GM18909 (cell line): ENCODE data around the gene HCCS.

Source experiments
- ATAC-seq: cut with Tn5 transposase; IDR thresholded peaks from one replicate; pipeline ENCODE4 v1.9.1; 2021; ENCODE audit warnings: mild to moderate bottlenecking; ENCODE audit not compliant: unreplicated experiment, poor library complexity

The HCCS gene

GRCh38 chrX:11111037-11111851, at the start of gene HCCS:
TSS of gene HCCS (plus strand) at chrX:11111332. CDS start at chrX:11112061, 729 bp downstream.
- peak; percentile 92 for ATAC-seq

GRCh38 chrX:11064276-11064675, 46.9 kb upstream of the HCCS start:
- no peak for ATAC-seq

DNA sequence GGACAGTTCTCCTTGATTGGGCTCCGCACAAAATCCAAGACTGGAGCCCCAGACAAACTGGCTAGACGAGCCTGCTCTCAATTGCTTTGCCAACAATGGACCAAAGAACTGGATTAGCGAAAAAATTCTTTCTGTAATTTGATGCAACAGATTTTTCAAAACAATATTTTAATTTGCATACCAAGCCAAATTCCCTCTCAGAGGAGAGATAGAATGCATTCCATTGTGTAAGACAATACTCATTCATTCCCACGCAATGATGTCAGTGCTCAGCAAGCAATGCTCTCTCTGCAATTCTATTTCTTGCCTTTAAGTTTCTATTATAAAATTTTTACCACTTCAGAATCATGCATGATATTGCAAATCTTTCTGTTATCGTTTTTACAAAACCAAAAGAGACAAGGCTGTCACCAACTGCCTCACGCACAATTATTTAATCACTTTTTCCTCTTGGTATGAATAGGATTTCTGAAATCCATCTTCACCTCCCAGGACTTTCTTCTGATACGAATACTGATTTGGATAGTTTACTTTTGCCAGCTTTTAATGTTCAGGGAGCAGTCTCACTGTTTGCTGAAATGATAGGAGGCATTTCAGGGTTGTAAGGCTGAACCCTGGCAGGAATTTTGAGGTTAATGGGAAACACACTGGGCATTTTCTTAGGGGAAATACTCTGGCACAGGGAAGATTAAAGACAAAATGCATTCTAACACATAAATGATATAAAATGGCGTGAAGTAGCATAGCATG, 46.1 kb upstream of the HCCS start:
- no peak for ATAC-seq

DNA sequence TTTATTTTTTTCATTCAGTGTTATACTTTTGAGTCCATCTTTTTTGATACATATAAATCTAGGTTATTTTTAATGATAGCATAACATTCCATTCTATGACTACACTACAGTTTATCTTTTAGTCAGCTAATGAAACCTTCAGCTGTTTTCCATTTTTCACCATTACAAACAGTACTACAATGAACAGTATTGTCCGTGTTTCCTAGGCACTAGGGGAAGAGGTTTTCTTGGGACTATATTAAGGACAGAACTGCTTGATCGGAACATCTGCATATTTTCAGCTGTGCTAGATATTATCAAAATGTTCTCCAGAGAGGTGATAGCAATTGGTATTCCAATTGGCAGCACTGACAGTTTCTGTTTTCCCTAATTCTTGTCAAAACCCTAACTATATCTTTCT, 44.3 kb upstream of the HCCS start:
- no peak for ATAC-seq

DNA sequence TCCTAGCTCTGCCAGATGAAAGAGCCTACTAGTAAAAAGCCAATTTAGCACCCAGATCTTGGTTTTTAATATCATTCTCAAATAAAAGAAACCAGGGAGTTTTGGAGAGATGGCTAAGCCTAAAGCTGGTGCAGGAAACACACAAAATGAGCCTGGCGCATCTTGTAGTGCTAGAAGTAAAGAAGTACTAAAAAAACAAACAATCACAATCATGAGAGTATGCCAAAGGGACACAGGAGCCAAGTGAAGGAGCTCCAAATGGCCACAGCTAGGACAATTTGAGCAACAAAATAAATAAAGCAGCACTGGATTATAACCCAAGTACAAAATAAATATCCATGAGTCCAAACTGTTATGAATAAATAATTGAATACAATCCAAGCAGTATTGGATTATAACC, 37.8 kb upstream of the HCCS start:
- ATAC-seq = no peak

DNA sequence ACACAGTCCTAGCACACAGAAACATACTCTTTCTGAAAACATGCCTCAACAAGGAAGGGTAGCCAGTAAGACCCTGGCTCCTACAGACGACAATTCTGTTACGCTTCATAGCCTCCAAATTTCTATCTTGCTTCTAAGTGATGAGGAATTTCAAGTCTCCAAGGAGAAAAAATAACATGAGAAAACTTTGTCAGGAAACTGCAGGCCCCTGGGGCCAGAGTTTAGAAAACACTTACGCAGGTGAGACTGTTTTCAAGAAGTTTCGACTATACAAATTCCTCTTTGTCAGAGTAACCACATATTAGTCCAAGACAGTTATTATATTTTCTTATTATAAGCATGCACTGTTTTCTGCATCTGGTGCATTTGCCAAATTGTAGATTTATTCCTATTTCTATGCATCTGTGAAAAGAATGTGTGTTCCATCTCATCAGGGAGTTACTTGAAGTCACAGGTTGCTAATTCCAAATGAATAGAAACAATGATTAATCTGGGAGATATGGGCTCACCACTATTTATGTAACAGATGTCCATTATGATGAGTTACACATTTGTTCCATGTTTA, 30.3 kb upstream of the HCCS start:
- ATAC-seq = no peak

DNA sequence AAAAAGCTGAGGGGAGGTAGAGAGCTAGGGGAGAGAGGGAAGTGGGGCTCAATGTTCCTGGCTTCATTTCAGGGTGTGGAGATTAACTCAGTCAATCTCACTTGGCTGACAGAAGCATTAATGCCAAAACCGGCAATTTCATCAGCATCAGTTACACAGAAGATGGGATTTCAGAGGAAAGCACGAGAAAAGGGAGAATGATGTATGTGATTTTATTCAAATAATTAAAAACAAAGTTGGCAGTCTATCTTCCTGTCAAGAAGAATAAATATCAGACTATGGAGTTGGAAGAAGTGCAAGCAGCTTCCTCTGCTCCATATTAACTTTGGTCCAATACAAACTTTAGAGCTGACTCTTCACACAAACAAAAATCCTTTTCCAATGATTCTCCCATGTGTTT, 29.6 kb upstream of the HCCS start:
- ATAC-seq = no peak

DNA sequence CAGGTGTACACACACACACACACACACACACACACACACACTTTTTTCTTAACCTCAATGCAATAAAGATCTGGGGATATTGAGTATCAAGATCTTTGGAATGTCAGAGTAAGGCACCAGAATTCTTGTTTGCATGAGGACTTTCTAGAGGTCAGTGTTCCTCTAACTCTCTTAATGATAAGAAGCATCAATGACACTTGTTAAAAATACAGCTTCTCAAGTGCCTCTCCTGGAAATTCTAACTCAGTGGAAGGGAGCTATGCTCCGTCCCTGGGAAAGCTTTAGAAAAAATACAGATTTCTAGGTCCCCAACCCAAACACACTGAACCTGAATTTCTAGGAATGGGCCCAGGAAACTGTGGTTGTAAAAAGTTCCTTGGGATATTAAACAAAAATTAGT, 25.8 kb upstream of the HCCS start:
- ATAC-seq = no peak

GRCh38 chrX:11089802-11090201, 21.3 kb upstream of the HCCS start:
- ATAC-seq = no peak

DNA sequence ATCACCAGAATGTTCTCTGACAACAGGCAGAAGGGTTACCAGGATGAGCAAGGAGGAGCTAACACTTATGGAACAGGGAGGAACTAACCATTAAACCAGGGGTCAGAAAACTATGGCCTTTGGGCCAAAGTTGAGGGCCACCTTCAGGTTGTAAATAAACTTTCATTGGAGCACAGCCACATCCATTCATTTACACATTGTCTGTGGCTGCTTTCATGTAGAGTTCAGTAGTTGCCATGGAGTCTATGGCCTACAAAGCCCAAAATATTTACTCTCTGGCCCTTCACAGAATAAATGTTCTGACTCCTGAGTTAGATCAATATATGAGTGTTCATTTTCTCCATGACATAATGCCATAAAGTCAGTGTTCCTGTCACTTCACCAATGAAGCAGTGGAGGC, 13.2 kb upstream of the HCCS start:
- no peak for ATAC-seq

- ATAC-seq = no peak
Observed at GRCh38 chrX:11099465-11099864, 11.7 kb upstream of the HCCS start.

DNA sequence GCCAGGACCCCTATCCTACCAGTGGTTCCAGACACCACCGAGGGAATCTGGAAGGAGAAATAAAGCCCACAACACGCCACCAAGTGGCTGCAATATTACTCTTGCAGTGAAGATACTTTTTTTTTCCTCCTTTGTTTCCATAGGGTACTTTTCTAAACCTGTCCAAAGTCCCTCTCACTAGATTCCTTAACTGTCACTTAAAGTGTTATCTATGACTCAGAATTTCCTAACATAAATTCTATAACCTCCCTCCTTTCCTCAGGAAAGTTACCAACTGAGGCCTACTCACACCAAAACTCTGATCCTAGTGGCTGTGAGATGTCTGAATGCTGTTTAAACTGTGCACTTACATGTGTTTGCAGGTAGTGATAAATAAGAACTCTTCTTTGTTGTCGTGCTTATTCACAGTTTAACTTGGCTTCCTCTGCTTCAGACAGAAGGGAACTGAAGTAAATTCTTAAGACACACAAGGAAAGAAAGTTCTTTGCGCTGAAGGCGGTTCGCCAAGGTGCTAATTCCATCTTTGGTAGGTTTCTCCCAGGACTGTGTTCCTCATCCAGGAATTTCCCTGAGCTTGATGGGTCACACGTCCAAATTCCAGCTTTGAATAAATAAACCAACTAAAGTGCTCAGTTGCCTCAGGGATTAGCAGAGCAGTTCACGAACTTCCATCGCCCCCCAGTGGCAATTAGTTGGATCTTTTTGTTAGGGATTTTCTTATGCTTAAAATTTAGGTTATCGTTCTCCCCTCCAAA, 10.7 kb upstream of the HCCS start:
- ATAC-seq = no peak

DNA sequence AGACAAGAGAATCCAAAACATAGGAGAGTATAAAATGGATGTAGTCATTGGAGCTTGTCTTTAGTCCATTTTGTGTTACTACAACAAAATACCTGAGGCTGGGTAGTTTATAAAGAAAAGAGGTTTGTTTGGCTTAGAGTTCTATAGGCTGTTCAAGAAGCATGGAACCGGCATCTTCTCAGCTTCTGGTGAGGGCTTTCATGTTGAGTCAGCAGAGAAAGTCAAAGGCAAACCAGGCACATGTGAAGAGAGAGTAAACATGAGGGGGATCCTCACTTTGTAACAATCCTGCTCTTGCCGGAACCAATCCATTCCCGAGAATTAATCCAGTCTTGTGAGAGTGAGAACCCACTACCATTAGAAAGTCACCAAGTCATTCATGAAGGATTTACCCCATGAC, 8.1 kb upstream of the HCCS start:
- ATAC-seq = no peak

GRCh38 chrX:11103751-11104150, 7.4 kb upstream of the HCCS start:
- no peak for ATAC-seq

DNA sequence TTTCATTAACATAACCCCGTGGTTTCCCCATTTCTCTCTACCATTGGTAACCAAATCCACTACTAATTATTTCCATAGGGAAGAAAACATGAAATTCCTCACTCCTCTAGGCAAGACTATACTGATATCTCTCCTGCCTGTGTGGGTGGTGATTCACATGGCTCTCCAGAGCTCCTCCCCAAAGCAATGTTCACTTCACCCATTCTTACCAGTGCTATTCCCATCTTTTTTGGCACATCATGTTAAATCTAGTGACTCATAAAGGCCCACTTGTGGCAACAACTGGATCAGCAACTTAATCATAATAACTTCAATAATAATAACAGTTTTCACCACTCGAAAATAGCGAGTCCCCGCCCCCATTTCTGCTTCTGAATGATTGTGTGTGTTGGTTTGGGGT, 6.1 kb upstream of the HCCS start:
- no peak for ATAC-seq

DNA sequence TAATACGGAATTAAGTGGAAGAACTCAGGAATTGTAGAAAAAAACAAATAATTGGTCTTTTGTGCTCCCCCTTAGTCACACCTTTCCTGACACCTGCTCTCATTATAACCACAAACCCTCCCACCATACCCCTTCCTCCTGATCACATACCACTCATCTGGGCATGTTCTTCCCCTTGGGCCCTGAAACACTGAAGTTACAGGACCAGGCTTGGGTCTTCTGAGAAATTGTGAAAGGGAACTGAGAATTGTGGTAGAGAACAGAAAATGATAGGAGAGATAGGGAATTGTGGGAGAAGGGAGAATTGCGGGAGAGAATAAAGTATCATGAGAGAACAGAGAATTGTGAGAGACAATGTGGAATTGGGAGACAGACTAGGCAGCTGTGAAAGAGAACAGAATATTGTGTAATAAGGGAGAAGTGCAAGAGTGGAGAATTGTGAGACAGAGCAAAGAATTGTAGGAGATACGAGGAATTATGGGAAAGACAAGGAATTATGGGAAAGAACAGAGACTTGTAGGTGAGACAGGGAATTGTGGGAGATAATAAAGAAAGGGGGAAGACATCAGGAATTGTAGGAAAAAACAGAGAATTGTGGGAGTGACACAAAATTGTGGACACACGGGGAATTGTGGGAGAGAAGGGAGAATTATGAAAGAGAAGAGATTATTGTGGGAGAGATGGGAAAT, 2.7 kb upstream of the HCCS start:
- no peak for ATAC-seq

GRCh38 chrX:11109968-11110367, 1.2 kb upstream of the HCCS start:
- ATAC-seq = no peak

GRCh38 chrX:11111947-11112346, 815 bp downstream of the HCCS start:
- ATAC-seq = no peak

GRCh38 chrX:11113731-11114130, 2.6 kb downstream of the HCCS start:
- no peak for ATAC-seq

- ATAC-seq = no peak
Observed at GRCh38 chrX:11117745-11118144, 6.6 kb downstream of the HCCS start.
